Panc1 (cell line): ENCODE measurements around the gene SHISA9. TPM values are rescaled to one million over a fixed set of nuclear protein-coding genes. Genes with fewer than 3 reads are reported as not detected.

Experiments
- ATAC-seq: fragments of 200-7000 bp; cut with Tn5 transposase; 2 replicates; pipeline ENCODE4 v1.9.1; 2020; ENCODE audit warnings: mild to moderate bottlenecking, moderate library complexity
- BruUV-seq: library from RNA; stranded (reverse); fragments of 400-500 nt; replicated peaks from 2 replicates; lab custom pipeline; 2021; lab: Mats Ljungman, UMichigan
- CTCF ChIA-PET: fragments of 300-600 bp; sonication (Branson Sonifier 250); formaldehyde crosslinking; loops from one replicate; lab custom pipeline; 2022; ENCODE audit warnings: antibody characterized with exemption; lab: Charles Lee
- POLR2A ChIA-PET: fragments of 300-600 bp; sonication (Branson Sonifier 250); formaldehyde crosslinking; loops from one replicate; lab custom pipeline; 2022; ENCODE audit warnings: antibody characterized with exemption; lab: Charles Lee
- DNase-seq: peaks from one replicate; pipeline ENCODE4 v3.0.0-alpha.2; 2010; ENCODE audit warnings: low read depth, low spot score
- H3K27ac ChIP-seq: 2 replicates; pipeline ENCODE4 v1.5.1; 2011; ENCODE audit warnings: mild to moderate bottlenecking, low read length, inconsistent platforms
- H3K27me3 ChIP-seq: fragments of 200-500 bp; sonication (Bioruptor generic); 2 replicates; pipeline ENCODE4 v1.6.0; 2014; ENCODE audit warnings: low read length, inconsistent platforms; ENCODE audit not compliant: control insufficient read depth, insufficient read depth
- H3K36me3 ChIP-seq: fragments of 200-500 bp; sonication (Bioruptor generic); 2 replicates; pipeline ENCODE4 v1.5.1; 2014; ENCODE audit warnings: inconsistent platforms, mild to moderate bottlenecking, low read length, moderate library complexity; ENCODE audit not compliant: control insufficient read depth, insufficient read depth
- H3K4me1 ChIP-seq: 2 replicates; pipeline ENCODE4 v1.5.1; 2011; ENCODE audit warnings: inconsistent platforms, mild to moderate bottlenecking, low read length, moderate library complexity; ENCODE audit not compliant: control insufficient read depth, insufficient read depth
- H3K4me3 ChIP-seq, 2 experiments: 2 replicates each; pipeline ENCODE4 v1.5.1; 2011 to 2012; ENCODE audit warnings: low read depth in 2 of 2, low read length in 2 of 2, mild to moderate bottlenecking in 2 of 2, inconsistent platforms in 1 of 2, moderate library complexity in 1 of 2
- H3K9me3 ChIP-seq: fragments of 200-500 bp; sonication (Bioruptor generic); 2 replicates; pipeline ENCODE4 v1.5.1; 2014; ENCODE audit warnings: low read depth, mild to moderate bottlenecking, inconsistent platforms, low read length, moderate library complexity; ENCODE audit not compliant: control insufficient read depth, insufficient read depth
- CTCF ChIP-seq: fragments of 450-650 bp; IDR thresholded peaks from 2 replicates; pipeline ENCODE4 v1.5.1; 2017; ENCODE audit warnings: mild to moderate bottlenecking
- POLR2AphosphoS5 ChIP-seq: IDR thresholded peaks from 2 replicates; pipeline ENCODE4 v1.6.1; 2012; ENCODE audit warnings: mild to moderate bottlenecking, low read depth, low read length, moderate library complexity
- REST ChIP-seq, 2 experiments: IDR thresholded peaks; 2 replicates each; pipeline ENCODE4 v1.6.1; 2011 to 2012; ENCODE audit warnings: low read depth in 2 of 2, control low read depth in 1 of 2, low read length in 1 of 2, mild to moderate bottlenecking in 1 of 2, moderate library complexity in 1 of 2; ENCODE audit not compliant: insufficient read depth in 1 of 2
- SIN3A ChIP-seq: IDR thresholded peaks from 2 replicates; pipeline ENCODE4 v1.6.1; 2012; ENCODE audit warnings: low read depth, mild to moderate bottlenecking, low read length, moderate library complexity, borderline replicate concordance; ENCODE audit not compliant: insufficient read depth
- TCF7L2 ChIP-seq: IDR thresholded peaks from 2 replicates; pipeline ENCODE4 v1.6.1; 2011; ENCODE audit warnings: mild to moderate bottlenecking, low read depth, low read length, inconsistent platforms
- in situ Hi-C: cut with HindIII; loops from 2 replicates; pipeline ENCODE4 v1.10.0; 2016; ENCODE audit warnings: low sequenced_read_pairs, low pct_unique_long_range_greater_than_20kb
- intact Hi-C: fragments of 100-400 bp; cut with micrococcal nuclease; formaldehyde crosslinking; loops from one replicate; pipeline ENCODE4 v1.10.0; 2022; ENCODE audit not compliant: unreplicated experiment
- total RNA-seq: library from RNA; stranded (reverse); gene quantifications from one replicate; pipeline ENCODE4 v1.2.1, GENCODE V29; 2021; ENCODE audit not compliant: unreplicated experiment

SHISA9 gene
- total RNA-seq, 1 experiment from 2014 or later = 0.10 TPM

- Histone ChIP-seq H3K27ac (no peak overlapping the region), H3K36me3 (no peaks in the 10 kb centered on the region), H3K9me3 (no peaks in the 10 kb centered on the region), H3K4me3 (no peak overlapping the region), H3K27me3 (no peaks in the 10 kb centered on the region), H3K4me1 (no peaks in the 10 kb centered on the region)
- in situ Hi-C loops = no loop called here
- ChIA-PET POLR2A (no interaction called here), CTCF (no interaction called here)
- DNase-seq (no peak), ATAC-seq (no peak)
- TF ChIP-seq TCF7L2 (no peak), CTCF (no peak), SIN3A (no peak), REST (IDR thresholded peaks at IDR 0.05; ENCODE audit: insufficient read depth in 1 of 2, low read depth in 2 of 2, low read length in 1 of 2) (no peak), POLR2AphosphoS5 (no peak)
- intact Hi-C loops = no loop called here
- no TSS peak for BruUV-seq
These were observed 285.4 kb downstream of the SHISA9 start for GRCh38 chr16:13186813-13187212.

- Histone ChIP-seq H3K9me3 (no peaks in the 10 kb centered on the region), H3K36me3 (no peaks in the 10 kb centered on the region), H3K4me3 (no peak overlapping the region), H3K27ac (no peak overlapping the region), H3K4me1 (no peaks in the 10 kb centered on the region), H3K27me3 (no peaks in the 10 kb centered on the region)
- intact Hi-C loops (no loop called here), in situ Hi-C loops (no loop called here)
- TF ChIP-seq POLR2AphosphoS5 (no peak), TCF7L2 (no peak), SIN3A (no peak), CTCF (no peak), REST (IDR thresholded peaks at IDR 0.05; ENCODE audit: insufficient read depth in 1 of 2, low read depth in 2 of 2, low read length in 1 of 2) (no peak)
- DNase-seq (no peak), ATAC-seq (no peak)
- BruUV-seq = no TSS peak
- POLR2A ChIA-PET = no interaction called here
- CTCF ChIA-PET = no interaction called here
These were observed 287.9 kb downstream of the SHISA9 start for GRCh38 chr16:13189250-13189649.
